Measurements from ENCODE around the gene CASTOR1.

- no peak for TF ChIP-seq POLR2A (IDR thresholded peaks at IDR 0.05)
- TF ChIP-seq, protein P1, sequence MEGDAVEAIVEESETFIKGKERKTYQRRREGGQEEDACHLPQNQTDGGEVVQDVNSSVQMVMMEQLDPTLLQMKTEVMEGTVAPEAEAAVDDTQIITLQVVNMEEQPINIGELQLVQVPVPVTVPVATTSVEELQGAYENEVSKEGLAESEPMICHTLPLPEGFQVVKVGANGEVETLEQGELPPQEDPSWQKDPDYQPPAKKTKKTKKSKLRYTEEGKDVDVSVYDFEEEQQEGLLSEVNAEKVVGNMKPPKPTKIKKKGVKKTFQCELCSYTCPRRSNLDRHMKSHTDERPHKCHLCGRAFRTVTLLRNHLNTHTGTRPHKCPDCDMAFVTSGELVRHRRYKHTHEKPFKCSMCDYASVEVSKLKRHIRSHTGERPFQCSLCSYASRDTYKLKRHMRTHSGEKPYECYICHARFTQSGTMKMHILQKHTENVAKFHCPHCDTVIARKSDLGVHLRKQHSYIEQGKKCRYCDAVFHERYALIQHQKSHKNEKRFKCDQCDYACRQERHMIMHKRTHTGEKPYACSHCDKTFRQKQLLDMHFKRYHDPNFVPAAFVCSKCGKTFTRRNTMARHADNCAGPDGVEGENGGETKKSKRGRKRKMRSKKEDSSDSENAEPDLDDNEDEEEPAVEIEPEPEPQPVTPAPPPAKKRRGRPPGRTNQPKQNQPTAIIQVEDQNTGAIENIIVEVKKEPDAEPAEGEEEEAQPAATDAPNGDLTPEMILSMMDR (IDR thresholded peaks at IDR 0.05): no peak
Measured at GRCh38 chr22:30282616-30283046, 6.7 kb downstream of the CASTOR1 start.

Data from Peyer's patch (tissue), 4 donors.